HUES6 (cell line): ENCODE results near the gene LRRC75B.

ENCODE experiments used
- H3K27ac ChIP-seq: 2 replicates; pipeline ENCODE4 v1.7.0; 2013; ENCODE audit warnings: low read depth, mild to moderate bottlenecking, low read length, inconsistent platforms
- H3K27me3 ChIP-seq: 2 replicates; pipeline ENCODE4 v1.6.1; 2013; ENCODE audit warnings: low read length; ENCODE audit not compliant: control insufficient read depth, insufficient read depth
- H3K36me3 ChIP-seq: 2 replicates; pipeline ENCODE4 v1.6.1; 2013; ENCODE audit warnings: low read length; ENCODE audit not compliant: control insufficient read depth, insufficient read depth
- H3K4me1 ChIP-seq: 2 replicates; pipeline ENCODE4 v1.6.1; 2013; ENCODE audit warnings: low read length; ENCODE audit not compliant: control insufficient read depth, insufficient read depth
- H3K4me3 ChIP-seq: 2 replicates; pipeline ENCODE4 v1.5.1; 2013; ENCODE audit warnings: low read depth, low read length
- H3K9ac ChIP-seq: one replicate; pipeline ENCODE4 v1.6.1; 2013; ENCODE audit warnings: mild to moderate bottlenecking, low read length
- H3K9me3 ChIP-seq: 2 replicates; pipeline ENCODE4 v1.6.1; 2013; ENCODE audit warnings: low read depth, low read length; ENCODE audit not compliant: control insufficient read depth, insufficient read depth

LRRC75B gene

DNA sequence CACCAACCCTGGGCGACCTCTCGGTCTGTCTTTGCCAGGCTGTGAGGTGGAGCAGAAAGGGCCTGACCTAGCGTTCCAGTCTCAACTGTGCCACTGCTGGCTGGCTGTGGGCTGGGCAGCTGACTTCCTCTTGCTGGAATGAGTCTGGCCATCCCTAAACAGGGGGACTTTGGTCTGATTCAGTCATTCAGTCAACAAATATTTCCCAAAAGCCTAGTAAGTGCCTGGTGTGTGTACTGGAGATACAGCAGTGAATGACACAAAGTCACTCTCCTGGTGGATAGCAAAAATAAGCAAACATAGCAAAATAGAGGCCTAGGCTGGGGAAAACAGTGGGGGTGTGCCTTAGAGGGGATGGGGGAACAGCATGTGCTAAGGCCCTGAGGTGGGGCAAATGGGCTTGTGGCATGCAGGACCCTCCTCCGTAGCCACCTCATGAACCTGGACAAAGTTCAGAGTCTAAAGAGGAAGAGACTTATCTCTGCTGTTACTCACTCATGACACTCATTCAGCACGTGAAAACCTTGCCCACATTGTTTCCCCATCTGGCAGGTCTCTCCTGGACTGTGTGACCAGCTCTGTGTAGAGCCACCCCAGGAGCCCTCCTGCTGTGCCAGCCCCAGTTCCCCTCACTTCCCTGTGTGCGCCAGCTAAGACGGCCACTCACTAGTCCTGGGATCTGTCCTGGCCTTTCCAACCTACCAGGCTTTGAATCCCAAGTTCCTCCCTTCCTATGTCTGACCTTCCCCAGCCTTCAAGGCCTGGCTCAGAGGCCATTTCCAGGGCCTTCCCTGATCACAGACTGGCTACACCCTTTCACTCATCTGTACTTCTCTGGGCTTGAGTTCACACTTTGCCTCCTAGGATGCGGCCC is 42.6 kb downstream of the LRRC75B start:
- peaks cover 46% of the 10 kb centered on the region for H3K36me3 ChIP-seq
- H3K9me3 ChIP-seq, result no peaks in the 10 kb centered on the region
- no peak overlapping the region for H3K4me3 ChIP-seq
- peaks cover 10% of the 10 kb centered on the region for H3K4me1 ChIP-seq
- H3K27me3 ChIP-seq, result no peaks in the 10 kb centered on the region
- H3K27ac ChIP-seq, result no peak overlapping the region
- no peak overlapping the region for H3K9ac ChIP-seq

- H3K9me3 ChIP-seq, result no peaks in the 10 kb centered on the region
- H3K27me3 ChIP-seq, result no peaks in the 10 kb centered on the region
- H3K36me3 ChIP-seq, result peaks cover 61% of the 10 kb centered on the region
- no peak overlapping the region for H3K4me3 ChIP-seq
- H3K4me1 ChIP-seq, result peaks cover 7% of the 10 kb centered on the region
- no peak overlapping the region for H3K9ac ChIP-seq
- H3K27ac ChIP-seq, result no peak overlapping the region
Observed at GRCh38 chr22:24548812-24549211, 44.1 kb downstream of the LRRC75B start.

DNA sequence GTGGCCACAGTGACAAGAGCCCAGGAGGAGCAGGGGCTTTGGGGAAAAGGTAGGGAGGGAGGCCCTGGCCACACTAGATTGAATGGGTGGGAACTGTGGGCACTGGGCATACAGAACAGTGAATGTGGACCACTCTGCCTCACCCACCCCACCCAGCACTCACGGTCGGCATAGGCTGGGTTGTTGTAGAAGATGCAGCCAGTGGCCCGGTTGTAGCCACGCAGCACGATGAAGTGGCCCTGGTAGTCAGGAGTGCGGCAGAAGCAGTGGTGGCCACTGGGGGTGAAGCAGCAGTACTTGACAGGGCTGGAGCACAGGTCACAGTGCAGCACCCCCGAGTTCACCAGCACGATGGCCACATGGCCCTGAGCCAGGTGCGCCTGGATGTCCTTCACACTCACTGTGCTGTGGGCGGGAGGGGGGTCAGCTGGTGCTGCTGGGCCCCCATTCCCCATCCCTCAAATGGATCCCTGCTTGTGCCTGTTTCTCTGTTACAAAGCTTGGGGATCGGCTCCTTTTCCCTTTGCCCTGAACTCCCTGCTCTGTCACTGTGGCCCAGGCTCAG is 49.1 kb downstream of the LRRC75B start:
- Histone ChIP-seq H3K4me3 (no peak overlapping the region), H3K4me1 (no peaks in the 10 kb centered on the region), H3K9me3 (no peaks in the 10 kb centered on the region), H3K27me3 (no peaks in the 10 kb centered on the region), H3K9ac (no peak overlapping the region), H3K36me3 (peaks cover 86% of the 10 kb centered on the region), H3K27ac (no peak overlapping the region)

DNA sequence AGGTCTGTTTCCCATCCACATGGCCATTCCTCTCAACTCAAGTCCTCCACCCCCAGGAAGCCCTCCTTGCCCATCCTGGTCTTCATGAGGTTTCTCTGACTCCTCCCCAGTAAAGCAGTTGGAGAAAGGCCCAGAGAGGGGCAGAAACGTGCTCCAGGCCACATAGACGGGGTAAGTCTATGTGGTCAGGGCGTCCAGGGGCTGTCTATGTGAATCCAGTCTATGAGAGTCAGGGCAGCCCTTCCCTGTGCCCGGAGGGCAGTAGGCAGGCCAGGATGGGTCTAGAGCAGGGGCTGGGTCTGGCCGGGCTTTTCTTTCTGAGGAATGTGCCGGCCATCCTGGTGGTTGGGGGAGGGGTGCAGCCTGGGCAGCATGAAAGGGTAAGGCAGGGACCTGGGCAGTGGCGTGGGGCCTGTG is 49.7 kb downstream of the LRRC75B start:
- H3K9me3 ChIP-seq, result no peaks in the 10 kb centered on the region
- peaks cover 80% of the 10 kb centered on the region for H3K36me3 ChIP-seq
- no peak overlapping the region for H3K9ac ChIP-seq
- no peaks in the 10 kb centered on the region for H3K4me1 ChIP-seq
- no peak overlapping the region for H3K27ac ChIP-seq
- no peak overlapping the region for H3K4me3 ChIP-seq
- H3K27me3 ChIP-seq, result no peaks in the 10 kb centered on the region

- no peak overlapping the region for H3K27ac ChIP-seq
- no peaks in the 10 kb centered on the region for H3K4me1 ChIP-seq
- H3K27me3 ChIP-seq, result no peaks in the 10 kb centered on the region
- H3K36me3 ChIP-seq, result peaks cover 75% of the 10 kb centered on the region
- H3K9me3 ChIP-seq, result no peaks in the 10 kb centered on the region
- no peak overlapping the region for H3K4me3 ChIP-seq
- H3K9ac ChIP-seq, result no peak overlapping the region
Observed at GRCh38 chr22:24542641-24543040, 50.2 kb downstream of the LRRC75B start.

DNA sequence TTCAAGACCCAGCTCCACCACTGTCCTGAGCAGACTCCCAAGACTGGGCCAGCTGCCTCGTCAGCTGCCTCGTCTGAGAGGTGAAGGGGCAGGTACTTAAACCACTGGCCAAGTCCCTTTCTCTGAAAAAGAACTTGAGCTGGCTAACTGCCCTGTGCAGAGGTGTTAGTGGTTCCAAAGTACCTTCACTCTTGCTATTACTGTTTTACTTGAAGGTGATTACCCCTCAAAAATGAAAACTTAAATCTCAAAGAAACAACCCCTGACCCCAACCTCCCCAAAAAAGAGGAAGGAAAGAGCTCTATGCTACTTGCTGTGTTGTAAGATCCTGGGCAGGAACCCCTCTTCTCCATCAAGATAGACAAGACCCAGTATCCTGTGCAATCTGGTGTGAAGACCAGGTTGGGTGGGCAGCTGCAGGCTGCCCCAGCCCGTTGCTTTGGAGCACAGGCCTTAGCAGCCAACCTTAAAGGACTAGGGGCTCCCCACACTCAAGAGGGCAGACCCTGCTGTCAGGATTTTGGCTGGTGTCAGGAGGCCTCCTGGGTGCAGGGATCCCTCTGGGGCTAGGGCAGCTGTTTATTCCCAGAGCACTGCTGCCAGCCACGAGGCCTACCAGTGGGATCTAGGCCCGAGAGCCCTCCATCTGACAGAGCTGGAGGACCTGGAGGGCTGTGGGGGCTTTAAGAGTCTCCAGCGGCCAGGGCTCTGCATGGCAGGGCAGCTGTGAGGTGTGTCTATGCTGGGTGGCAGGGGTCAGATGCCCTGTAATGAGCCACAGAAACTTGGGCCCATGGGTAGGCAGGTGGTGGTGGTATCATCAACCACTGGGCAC is 51.0 kb downstream of the LRRC75B start:
- Histone ChIP-seq H3K27ac (no peak overlapping the region), H3K4me3 (no peak overlapping the region), H3K9me3 (no peaks in the 10 kb centered on the region), H3K9ac (no peak overlapping the region), H3K36me3 (peaks cover 67% of the 10 kb centered on the region), H3K4me1 (no peaks in the 10 kb centered on the region), H3K27me3 (no peaks in the 10 kb centered on the region)

DNA sequence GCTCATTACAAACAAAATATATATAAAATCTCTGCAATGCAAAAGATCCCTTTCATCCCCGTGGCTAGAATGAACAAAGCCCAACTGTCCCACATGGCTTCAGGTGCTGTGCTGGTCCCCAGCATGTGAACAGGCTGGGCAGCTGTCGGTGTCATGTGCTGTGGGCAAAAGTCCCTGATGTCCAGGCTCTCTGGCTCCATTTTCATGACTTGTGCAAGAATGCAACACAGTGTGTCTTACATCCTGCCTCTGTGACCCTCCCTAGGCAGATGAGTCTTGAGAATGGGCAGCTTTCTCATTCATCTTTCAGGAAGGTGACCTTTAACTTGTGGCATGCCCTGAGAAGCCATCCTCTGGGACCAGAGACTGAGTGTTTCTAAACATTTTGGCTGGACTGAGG is 52.4 kb downstream of the LRRC75B start:
- no peaks in the 10 kb centered on the region for H3K27me3 ChIP-seq
- H3K36me3 ChIP-seq, result peaks cover 58% of the 10 kb centered on the region

GRCh38 chr22:24536089-24536488 is 56.8 kb downstream of the LRRC75B start:
- H3K36me3 ChIP-seq, result peaks cover 17% of the 10 kb centered on the region
- no peak overlapping the region for H3K27ac ChIP-seq
- no peaks in the 10 kb centered on the region for H3K4me1 ChIP-seq
- no peaks in the 10 kb centered on the region for H3K27me3 ChIP-seq
- no peaks in the 10 kb centered on the region for H3K9me3 ChIP-seq
- no peak overlapping the region for H3K9ac ChIP-seq
- no peak overlapping the region for H3K4me3 ChIP-seq

More for the DNA sequence above, 52.4 kb downstream of the LRRC75B start:
- H3K4me3 ChIP-seq, result no peak overlapping the region
- H3K9me3 ChIP-seq, result no peaks in the 10 kb centered on the region
- H3K27ac ChIP-seq, result no peak overlapping the region
- no peaks in the 10 kb centered on the region for H3K4me1 ChIP-seq
- no peak overlapping the region for H3K9ac ChIP-seq
